Heart left ventricle (tissue), 13 donors: ENCODE data around the gene COL16A1.

ENCODE experiments used
- CTCF ChIP-seq, 12 donors: fragments of 200-600 bp; sonication (generic) in 4 of 12; IDR thresholded peaks; one replicate each; pipeline versions ENCODE4 v1.5.0 to v1.8.0; 2018 to 2022; ENCODE audit warnings: antibody characterized with exemption in 12 of 12, mild to moderate bottlenecking in 5 of 12
- POLR2A ChIP-seq, 2 donors: fragments of 450-650 bp; IDR thresholded peaks; one replicate each; pipeline ENCODE4 v1.6.1; 2017; ENCODE audit warnings: antibody characterized with exemption in 2 of 2, mild to moderate bottlenecking in 2 of 2, moderate library complexity in 2 of 2
- donor health status: ischemic (EF 13 %, LVEDD 7.1; RV severe dilation, severe dysfunction).
- donor health status: DM: no; HTN: yes; CAD: no.
- donor health status: DM: no; HTN: no; CAD: no.
- donor health status: ischemic (EF 25% LVEDD 6.9; RV normal size, moderate dysfunction).
- donor health status: ischemic (EF 25% LVEDD 5.7; RV mildly dilated, moderate dysfunction).
- donor health status: ischemic (EF 35%, LVEDD 5.7; RV mildly dilated, moderate dysfunction).
- donor health status: nonischemic (EF 11% LVEDD 7.7; RV severe dilation, severe dysfunction).
- donor health status: DM: yes; HTN: yes; CAD: no.
- donor health status: PGD.
- donor health status: ischemic (EF 29% LVEDD 5.4; RV normal size, mild dysfunction).
- donor health status: nonischemic (EF 23%, LVEDD 6.1; RV moderate dilation, normal function).

DNA sequence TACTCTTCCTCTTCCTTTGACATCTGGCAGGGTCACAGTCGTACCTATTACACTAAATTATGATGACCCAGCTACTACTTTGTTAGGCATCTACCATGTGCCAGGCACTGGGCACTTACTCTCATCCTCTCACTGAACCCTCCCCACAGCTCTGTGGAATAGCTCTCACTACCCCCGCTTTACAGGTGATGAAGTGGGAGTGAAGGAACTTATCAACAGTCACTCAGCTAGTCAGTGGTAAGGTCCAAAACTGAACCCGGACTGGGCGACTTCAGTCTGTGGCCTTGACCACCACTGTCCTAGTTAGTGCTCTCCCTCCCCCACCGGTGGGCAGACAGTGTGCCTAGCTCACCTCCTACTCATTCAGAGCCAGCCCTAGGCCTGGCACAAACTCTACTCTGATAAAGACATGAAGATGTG is 48.0 kb upstream of the COL16A1 start:
- TF ChIP-seq CTCF (IDR thresholded peaks at IDR 0.05) (no peak), POLR2A (IDR thresholded peaks at IDR 0.05) (no peak)
